Measurements from ENCODE around the gene TOMM20. TPM values are rescaled to one million over a fixed set of nuclear protein-coding genes. Genes with fewer than 3 reads are reported as not detected.

Gene TOMM20
- 105 to 115 TPM (median 114 TPM) in 5 replicates for total RNA-seq (2022; extraction: Qiagen RNA extraction)

GRCh38 chr1:235128456-235129328 lies at the start of gene TOMM20:
TOMM20 (minus strand) TSS chr1:235128837; CDS start chr1:235128715, 122 bp downstream.

GRCh38 chr1:235160957-235161684 lies 32.5 kb upstream of the TOMM20 start, which contains the start of gene RBM34:
RBM34 (minus strand) TSS chr1:235161250; CDS start chr1:235161226, 24 bp downstream.

Other genes with a start within 250 kb of the TOMM20 start
- 56.7 to 73.7 TPM (median 70.0 TPM) in 5 replicates for gene RBM34, start 32.4 kb upstream of the TOMM20 start, total RNA-seq (2022; extraction: Qiagen RNA extraction)
- 12.1 to 16.7 TPM (median 14.9 TPM) in 5 replicates for gene ARID4B, start 199.3 kb upstream of the TOMM20 start, total RNA-seq (2022; extraction: Qiagen RNA extraction)
- gene GGPS1, start 199.7 kb upstream of the TOMM20 start, total RNA-seq (2022; extraction: Qiagen RNA extraction), result 16.4 to 21.3 TPM (median 17.7 TPM) in 5 replicates
- gene TBCE, start 238.6 kb upstream of the TOMM20 start, total RNA-seq (2022; extraction: Qiagen RNA extraction), result 39.3 to 50.9 TPM (median 46.8 TPM) in 5 replicates

All from A549 treated with Mapracorat at 1 μM for 4 hours (cell line).